Activated naive CD8-positive, alpha-beta T cell treated with anti-CD3 and anti-CD28 coated beads, Interleukin-2, amount 50 U/mL, for 24 hours (primary cell): Measurements from ENCODE around the gene STARD10.

Experiments used
- ATAC-seq: fragments of 150-1000 bp; cut with Tn5 transposase; one replicate; pipeline ENCODE4 v1.10.0; 2021
- DNase-seq: peaks from one replicate; pipeline ENCODE4 v3.0.0; 2021
- H3K27ac Mint-ChIP-seq: one replicate; pipeline ENCODE4 v1.8.0; 2021; ENCODE audit warnings: mild to moderate bottlenecking, mixed read lengths
- H3K27me3 Mint-ChIP-seq: one replicate; pipeline ENCODE4 v1.8.0; 2021; ENCODE audit warnings: mixed read lengths
- H3K36me3 Mint-ChIP-seq: one replicate; pipeline ENCODE4 v1.8.0; 2021; ENCODE audit warnings: low read depth, mixed read lengths
- H3K4me1 Mint-ChIP-seq: one replicate; pipeline ENCODE4 v1.8.0; 2021; ENCODE audit warnings: mixed read lengths
- H3K4me3 Mint-ChIP-seq: one replicate; pipeline ENCODE4 v1.8.0; 2021; ENCODE audit warnings: mild to moderate bottlenecking, moderate library complexity, mixed read lengths
- H3K9me3 Mint-ChIP-seq: one replicate; pipeline ENCODE4 v1.8.0; 2021; ENCODE audit warnings: mixed read lengths

The STARD10 gene, protein sequence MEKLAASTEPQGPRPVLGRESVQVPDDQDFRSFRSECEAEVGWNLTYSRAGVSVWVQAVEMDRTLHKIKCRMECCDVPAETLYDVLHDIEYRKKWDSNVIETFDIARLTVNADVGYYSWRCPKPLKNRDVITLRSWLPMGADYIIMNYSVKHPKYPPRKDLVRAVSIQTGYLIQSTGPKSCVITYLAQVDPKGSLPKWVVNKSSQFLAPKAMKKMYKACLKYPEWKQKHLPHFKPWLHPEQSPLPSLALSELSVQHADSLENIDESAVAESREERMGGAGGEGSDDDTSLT

DNA sequence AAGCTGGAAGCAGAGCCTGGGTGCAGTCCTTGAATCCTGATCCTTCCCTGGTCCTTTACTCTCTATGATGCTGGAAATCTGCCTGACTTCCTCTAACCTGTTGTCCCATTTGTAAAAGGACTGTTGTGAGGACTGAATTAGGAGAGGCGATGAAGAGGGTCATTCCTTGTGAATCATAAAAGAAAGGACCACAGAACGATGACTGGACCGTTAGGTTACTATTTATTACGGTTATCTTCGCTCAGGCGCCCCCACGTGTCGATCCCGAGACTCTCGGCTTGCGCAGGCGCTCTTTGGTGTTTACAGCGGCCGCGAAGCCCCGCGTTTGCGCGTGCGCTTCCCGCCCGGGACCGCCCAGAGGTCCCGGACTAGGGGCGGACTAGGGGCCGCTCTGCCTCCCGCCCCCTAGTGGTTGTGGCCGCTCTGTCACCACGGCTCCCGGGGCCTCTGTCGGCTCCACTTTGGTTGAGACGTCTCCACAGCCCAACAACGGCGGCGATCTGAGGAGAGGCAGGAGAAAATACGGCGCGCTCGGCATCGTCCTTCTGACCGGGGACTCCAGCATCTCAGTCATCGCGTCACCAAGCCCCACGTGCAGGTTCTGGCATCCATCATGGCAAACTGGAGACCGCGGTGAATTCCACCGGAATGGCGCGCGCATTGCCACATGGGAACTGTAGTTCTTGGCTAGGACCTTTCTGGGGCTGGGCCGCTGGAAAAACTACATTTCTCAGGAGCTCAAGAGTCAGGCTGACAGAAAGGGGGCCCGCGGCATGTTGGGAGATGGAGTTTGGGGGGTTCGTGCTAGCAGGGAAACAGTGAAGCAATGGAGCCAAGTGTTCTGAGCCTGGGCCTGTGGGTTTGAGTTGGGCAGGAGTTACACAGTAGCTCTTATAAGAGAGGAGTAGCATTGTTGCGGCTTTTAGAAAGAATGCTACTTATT lies at the start of gene STARD10:
Gene STARD10 (minus strand): TSS at position 623 of the 943 bp plus-strand sequence. CDS start 12,866 bp downstream, outside the sequence.
- peak; percentile 97 for ATAC-seq

DNA sequence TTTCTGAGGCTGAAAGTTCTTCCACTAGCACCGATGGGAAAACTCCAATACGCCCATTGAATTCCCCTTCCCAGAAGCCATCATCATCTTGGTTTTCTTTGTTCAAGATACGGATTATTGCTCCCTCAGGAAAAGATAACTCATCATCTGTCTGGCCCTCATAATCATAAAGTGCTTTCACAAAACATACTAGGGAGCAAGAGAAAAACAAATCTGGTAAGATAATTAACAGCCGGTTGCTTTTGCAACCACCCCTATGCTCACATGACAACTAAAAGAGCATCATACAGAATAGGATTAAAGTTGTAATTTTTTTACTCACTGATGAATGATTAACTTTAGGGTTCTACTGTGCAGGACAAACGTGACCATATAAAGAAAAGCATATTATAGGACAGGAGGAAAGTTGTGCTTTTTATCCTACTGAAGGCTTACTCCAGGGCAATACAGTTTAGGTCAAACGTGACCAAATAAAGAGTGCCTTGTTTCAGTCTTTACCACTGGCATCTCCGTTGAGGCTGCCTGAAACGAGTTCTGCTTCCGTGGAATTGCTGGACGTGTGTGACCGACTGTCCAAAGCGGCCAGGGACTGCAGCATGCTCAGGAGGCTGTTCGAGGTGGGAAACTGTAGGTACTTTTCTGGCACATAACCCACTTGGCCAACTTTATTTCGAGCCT lies 48.9 kb upstream of the STARD10 start:
- Mint-ChIP-seq H3K4me3 (no peak overlapping the region), H3K27ac (no peak overlapping the region), H3K27me3 (no peaks in the 10 kb centered on the region), H3K4me1 (peaks cover 4% of the 10 kb centered on the region), H3K36me3 (peaks cover 16% of the 10 kb centered on the region), H3K9me3 (no peaks in the 10 kb centered on the region)
- no peak for DNase-seq
- no peak for ATAC-seq

More for the DNA sequence above, at the start of gene STARD10:
- peak within 1 kb of the TSS; percentile 100 for H3K27ac Mint-ChIP-seq
- peak within 1 kb of the TSS; percentile 98 for H3K4me3 Mint-ChIP-seq
- peaks cover 26% of the 10 kb centered on the region for H3K4me1 Mint-ChIP-seq
- H3K9me3 Mint-ChIP-seq: no peaks in the 10 kb centered on the region
- DNase-seq: peak; percentile 95
- no peaks in the 10 kb centered on the region for H3K36me3 Mint-ChIP-seq
- no peaks in the 10 kb centered on the region for H3K27me3 Mint-ChIP-seq

DNA sequence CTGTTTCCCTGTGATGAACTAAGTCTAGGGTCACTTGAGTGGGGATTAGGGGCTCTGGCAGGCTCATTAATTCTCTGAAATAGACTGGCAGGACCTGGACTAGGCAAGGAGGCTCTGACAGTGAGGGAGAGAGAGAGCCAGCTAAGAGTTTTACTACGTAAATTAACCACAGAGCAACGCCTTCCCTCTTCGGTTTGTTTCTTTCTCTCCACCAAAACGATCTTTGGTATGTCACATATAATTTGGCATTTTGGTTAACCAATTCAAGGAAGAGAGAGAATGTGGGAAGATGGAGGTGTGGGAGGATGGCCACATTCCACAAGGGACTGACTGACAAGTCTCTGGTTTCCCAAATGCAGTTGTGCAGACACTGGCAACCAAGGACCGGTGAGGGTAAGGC lies 48.3 kb upstream of the STARD10 start:
- H3K27ac Mint-ChIP-seq: no peak overlapping the region

DNA sequence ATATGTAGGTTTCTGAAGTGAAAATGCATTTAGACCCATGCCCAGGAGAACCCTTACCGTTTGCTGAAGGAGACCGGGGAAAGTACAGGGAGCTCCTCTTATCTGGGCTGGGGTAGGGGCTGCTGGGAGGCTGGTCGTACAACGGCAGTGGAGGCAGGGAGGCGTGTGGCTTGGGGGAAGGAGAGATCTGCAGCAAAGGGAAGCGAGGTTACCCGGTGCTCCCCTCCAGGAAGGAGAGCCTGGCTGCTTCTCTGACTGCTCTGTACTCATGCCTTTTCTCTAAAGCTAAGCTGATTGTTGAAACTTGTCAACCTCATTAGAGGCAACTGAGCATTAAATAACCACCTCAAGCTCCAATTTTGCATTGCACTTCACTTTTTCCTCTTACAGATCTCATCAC lies 47.5 kb upstream of the STARD10 start:
- H3K27ac Mint-ChIP-seq: no peak overlapping the region
- DNase-seq: no peak
- no peak for ATAC-seq
- peaks cover 4% of the 10 kb centered on the region for H3K4me1 Mint-ChIP-seq
- no peak overlapping the region for H3K4me3 Mint-ChIP-seq
- H3K27me3 Mint-ChIP-seq: no peaks in the 10 kb centered on the region
- H3K36me3 Mint-ChIP-seq: peaks cover 16% of the 10 kb centered on the region
- H3K9me3 Mint-ChIP-seq: no peaks in the 10 kb centered on the region

More for the DNA sequence above, 48.3 kb upstream of the STARD10 start:
- Mint-ChIP-seq H3K9me3 (no peaks in the 10 kb centered on the region), H3K4me3 (no peak overlapping the region), H3K4me1 (peaks cover 4% of the 10 kb centered on the region), H3K36me3 (peaks cover 16% of the 10 kb centered on the region), H3K27me3 (no peaks in the 10 kb centered on the region)
- DNase-seq (no peak), ATAC-seq (no peak)

DNA sequence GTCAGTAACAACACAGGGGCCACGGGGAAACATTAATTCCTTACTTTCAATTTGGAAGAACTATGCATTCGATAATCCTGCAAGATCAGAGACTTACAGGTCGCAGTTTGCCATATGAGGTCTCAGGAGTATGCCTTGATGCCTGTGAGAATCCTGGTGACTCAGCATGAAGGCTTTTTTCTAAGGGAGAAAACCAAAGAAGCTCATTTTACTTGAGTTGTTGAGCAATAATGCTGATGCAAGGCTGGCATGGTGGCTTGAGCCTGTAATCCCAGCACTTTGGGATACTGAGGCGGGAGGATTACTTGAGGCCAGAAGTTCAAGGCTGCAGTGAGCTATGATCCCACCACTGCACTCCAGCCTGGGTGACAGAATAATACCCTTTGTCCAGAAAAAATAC lies 46.9 kb upstream of the STARD10 start:
- no peak overlapping the region for H3K4me3 Mint-ChIP-seq
- DNase-seq (no peak), ATAC-seq (no peak)
- no peaks in the 10 kb centered on the region for H3K9me3 Mint-ChIP-seq
- H3K27me3 Mint-ChIP-seq: no peaks in the 10 kb centered on the region
- no peak overlapping the region for H3K27ac Mint-ChIP-seq
- H3K36me3 Mint-ChIP-seq: peaks cover 16% of the 10 kb centered on the region
- H3K4me1 Mint-ChIP-seq: peaks cover 4% of the 10 kb centered on the region

DNA sequence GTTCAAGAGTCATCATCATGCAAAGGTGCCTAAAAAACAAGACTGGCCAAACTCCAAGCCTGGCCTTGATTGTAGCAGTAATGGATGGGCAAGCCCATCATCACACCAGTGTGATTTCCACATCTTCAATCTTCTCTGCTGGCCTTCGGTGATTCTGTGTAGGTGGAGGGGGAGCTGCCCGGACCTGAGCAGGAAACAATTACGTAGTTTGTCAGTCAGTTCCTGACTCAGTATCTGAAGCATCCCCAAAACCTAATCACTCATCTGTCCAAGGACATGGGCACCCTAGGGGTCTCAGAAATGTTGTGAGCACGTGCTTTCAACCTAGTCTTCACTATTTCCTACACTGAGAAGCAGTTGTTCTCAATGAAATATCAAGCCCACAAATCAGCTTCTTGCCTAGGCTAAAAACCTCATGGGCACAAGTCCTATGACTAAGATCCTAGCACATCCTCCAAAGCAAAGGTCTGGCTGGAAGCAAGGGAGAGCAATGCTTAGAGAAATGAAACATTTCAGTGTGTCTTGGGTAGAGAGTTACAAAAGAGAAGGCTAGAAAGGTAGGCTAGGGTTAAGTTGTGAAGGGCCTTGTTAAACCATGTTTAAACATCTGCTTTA lies 45.0 kb upstream of the STARD10 start:
- H3K9me3 Mint-ChIP-seq: no peaks in the 10 kb centered on the region
- H3K27me3 Mint-ChIP-seq: no peaks in the 10 kb centered on the region
- H3K27ac Mint-ChIP-seq: no peak overlapping the region
- peaks cover 16% of the 10 kb centered on the region for H3K36me3 Mint-ChIP-seq
- peaks cover 13% of the 10 kb centered on the region for H3K4me1 Mint-ChIP-seq
- no peak for ATAC-seq
- H3K4me3 Mint-ChIP-seq: no peak overlapping the region
- no peak for DNase-seq

DNA sequence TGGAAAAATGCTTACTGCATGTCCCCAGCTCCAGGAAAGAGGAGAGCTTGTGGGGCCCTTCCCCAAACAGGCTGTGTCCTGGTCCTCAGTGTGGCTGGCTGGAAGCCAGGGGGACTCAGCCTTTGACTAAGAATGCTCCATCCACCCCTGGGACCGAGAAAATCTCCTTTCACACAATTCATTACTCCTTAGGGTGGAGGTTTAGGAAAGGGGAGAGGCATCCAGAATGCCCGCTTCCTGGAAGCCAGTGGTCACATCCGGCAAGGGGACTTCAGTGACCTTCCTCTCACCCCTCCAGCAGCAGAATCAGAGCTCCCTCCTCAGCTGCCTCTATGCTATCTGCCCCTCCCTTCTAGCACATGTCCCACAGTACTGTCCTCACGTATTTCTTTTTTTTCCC lies 42.3 kb upstream of the STARD10 start:
- Mint-ChIP-seq H3K27me3 (no peaks in the 10 kb centered on the region), H3K4me3 (no peak overlapping the region), H3K27ac (no peak overlapping the region), H3K36me3 (peaks cover 6% of the 10 kb centered on the region), H3K9me3 (no peaks in the 10 kb centered on the region), H3K4me1 (peaks cover 13% of the 10 kb centered on the region)
- no peak for ATAC-seq
- no peak for DNase-seq

DNA sequence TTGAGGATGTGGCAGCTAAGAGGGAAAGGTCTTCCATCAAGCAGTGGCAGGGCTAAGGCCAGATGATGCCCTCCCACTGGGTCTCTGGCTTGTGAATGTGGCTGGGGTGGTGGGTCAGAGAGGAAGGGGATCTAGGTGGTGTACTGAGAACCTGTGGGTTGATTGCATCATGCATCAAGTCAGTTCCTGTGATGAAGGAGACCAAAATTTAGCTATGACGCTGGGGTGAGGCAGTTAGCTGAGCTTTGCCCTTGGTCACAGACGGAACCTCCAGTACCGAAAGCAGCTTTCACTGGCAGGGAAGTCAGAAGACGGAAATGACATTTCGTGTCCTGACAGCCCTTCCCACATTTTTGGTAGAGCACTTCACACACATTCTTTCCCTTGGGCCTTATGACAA lies 41.1 kb upstream of the STARD10 start:
- Mint-ChIP-seq H3K36me3 (peaks cover 9% of the 10 kb centered on the region), H3K9me3 (no peaks in the 10 kb centered on the region), H3K4me1 (peaks cover 15% of the 10 kb centered on the region), H3K27me3 (no peaks in the 10 kb centered on the region), H3K4me3 (no peak overlapping the region), H3K27ac (peak overlapping the region; percentile 83)
- DNase-seq (no peak), ATAC-seq (no peak)

DNA sequence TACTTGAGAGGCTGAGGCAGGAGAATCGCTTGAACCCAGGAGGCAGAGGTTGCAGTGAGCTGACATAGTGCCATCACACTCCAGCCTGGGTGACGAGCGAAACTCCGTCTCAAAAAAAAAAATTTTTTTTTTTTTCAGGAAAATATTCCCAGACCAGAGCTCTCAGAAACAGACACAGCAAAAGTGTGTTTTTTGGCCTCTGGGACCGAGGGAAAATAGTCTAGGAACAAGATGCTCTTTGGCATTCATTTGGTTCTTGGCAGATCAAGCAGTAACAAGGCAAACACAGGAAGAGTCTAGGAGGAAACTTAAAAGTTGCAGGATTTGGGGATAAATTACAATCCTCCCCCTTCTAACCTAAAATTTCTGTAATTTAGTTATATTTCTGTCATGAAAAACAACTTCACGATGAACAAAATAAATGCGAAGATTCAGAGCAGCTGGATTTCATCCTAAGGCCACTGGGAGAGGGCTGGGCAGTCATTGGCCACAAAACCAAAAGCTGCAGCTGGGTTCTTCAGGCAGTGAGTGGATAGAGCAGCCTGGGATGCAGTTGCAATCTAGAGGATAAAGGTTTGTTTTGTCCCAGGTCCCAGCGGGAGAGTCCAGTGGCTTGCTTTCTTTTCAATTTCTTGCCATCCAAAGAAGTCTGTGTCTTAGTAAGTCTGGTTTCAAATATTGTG lies 40.1 kb upstream of the STARD10 start:
- ATAC-seq: no peak
- no peak overlapping the region for H3K27ac Mint-ChIP-seq
- no peaks in the 10 kb centered on the region for H3K27me3 Mint-ChIP-seq
- peaks cover 6% of the 10 kb centered on the region for H3K36me3 Mint-ChIP-seq
- no peaks in the 10 kb centered on the region for H3K9me3 Mint-ChIP-seq
- no peak for DNase-seq
- peaks cover 15% of the 10 kb centered on the region for H3K4me1 Mint-ChIP-seq
- H3K4me3 Mint-ChIP-seq: no peak overlapping the region

DNA sequence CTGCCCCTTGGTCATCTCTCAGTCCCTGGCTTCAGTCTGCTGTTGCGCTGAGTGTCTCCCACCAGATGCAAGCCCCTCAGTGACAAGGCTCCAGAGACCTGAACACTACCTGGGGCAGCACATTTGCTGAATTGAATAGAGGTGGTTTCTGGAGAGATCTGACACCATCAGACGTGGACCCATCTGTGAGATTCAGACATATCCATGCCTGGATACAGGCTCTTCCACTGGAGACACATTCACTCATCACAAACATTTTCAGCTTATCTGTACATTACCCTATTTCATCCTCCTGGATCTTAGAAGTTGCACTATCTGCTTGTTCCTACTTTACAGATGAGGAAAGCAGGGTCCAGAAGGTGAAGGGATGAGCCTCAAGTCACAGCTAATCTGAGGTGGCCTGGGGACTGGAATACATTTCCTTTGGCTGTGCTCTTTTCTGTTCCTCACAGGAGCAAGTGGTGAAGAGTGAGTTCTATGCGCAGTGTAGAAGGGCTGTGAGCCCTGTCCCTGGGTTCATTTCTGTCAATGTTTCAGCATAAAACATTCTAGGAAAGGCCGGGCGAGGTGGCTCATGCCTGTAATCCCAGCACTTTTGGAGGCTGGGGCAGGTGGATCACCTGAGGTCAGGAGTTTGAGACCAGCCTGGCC lies 39.4 kb upstream of the STARD10 start:
- Mint-ChIP-seq H3K27me3 (no peaks in the 10 kb centered on the region), H3K9me3 (no peaks in the 10 kb centered on the region), H3K27ac (no peak overlapping the region), H3K4me1 (peaks cover 13% of the 10 kb centered on the region), H3K36me3 (peaks cover 9% of the 10 kb centered on the region), H3K4me3 (no peak overlapping the region)
- DNase-seq (no peak), ATAC-seq (no peak)

DNA sequence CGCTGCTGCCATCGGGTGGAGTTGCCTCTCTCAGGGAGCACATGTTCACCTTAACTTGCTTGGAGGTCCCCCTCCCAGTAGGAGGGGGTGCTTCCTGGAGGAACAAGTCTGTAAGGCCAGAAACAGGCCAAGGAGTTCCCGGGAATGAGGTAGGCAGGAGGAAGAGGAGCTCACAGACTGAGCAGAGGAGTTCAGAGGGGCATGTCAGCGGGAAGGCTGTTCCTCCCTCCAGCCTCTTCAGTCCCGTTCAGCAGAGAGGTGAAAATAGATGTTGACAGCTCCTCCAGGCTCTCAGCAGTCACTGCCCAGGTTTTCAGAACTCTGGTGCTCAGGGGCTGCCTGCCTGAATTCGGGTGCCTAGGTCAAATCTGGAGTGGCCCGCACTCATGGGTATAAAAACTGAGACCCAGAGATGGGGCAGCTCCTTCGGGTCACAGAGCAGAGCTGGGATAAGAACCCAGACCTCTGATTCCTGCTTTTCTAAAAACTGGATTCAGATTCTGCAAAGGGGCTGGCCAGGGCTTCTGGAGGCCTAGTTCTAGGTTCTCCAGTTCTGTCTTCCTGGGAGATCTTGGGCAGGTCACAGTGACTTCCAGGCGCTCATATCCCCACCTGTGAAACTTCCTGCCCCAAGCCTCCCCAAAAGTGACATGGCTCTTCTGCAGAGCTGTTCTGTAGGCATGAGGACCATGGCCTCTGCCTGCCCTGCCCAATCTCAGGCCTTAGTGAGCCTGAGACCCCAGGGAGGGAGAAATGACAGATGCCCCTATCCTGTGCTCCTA lies 38.6 kb upstream of the STARD10 start:
- Mint-ChIP-seq H3K36me3 (peaks cover 9% of the 10 kb centered on the region), H3K4me3 (no peak overlapping the region), H3K27ac (no peak overlapping the region), H3K27me3 (no peaks in the 10 kb centered on the region), H3K9me3 (no peaks in the 10 kb centered on the region), H3K4me1 (peaks cover 14% of the 10 kb centered on the region)
- ATAC-seq (no peak), DNase-seq (no peak)

DNA sequence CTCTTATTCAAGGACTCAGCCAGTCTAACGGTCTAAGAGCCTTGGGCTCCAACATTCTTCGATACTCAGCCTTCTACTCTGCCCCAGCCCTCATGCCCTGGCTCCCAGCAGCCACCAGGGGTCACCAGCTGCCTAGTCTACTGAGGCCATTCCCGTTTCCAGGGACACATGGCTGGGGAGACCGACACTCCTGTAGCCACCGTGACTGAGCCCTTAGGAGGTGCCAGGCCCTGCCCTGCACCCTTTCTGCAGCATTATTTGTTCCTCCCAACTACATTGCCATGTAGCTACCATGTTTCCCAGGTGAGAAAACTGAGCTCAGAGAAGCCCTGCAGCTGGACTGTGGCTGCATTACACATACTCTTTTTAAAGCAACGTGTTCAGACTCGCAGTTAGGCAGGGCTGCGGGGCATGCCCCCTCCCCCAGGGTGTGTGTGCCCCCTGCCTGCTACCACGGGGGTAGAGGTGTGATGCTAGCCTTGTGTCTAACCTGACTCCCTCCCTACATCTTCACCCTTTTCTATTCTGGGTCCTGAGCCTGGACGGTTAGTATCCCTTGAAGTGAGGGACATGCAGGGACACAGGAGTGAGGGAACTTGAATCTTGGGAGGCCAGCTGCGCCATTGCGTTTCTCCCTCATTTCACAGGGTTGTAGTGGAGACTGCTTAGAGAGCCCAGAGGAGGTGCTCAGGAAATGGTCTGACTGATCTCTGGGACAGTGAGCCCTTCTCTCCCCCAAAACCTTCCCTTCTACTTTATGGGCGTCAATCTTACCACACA lies 37.9 kb upstream of the STARD10 start:
- H3K27me3 Mint-ChIP-seq: no peaks in the 10 kb centered on the region
- peaks cover 12% of the 10 kb centered on the region for H3K36me3 Mint-ChIP-seq
- H3K4me3 Mint-ChIP-seq: no peak overlapping the region
- DNase-seq (peak; percentile 60), ATAC-seq (peak; percentile 61)
- no peak overlapping the region for H3K27ac Mint-ChIP-seq
- no peaks in the 10 kb centered on the region for H3K9me3 Mint-ChIP-seq
- H3K4me1 Mint-ChIP-seq: peaks cover 14% of the 10 kb centered on the region
